ENCODE measurements around the gene VEGFB. TPM values are rescaled to one million over a fixed set of nuclear protein-coding genes. Genes with fewer than 3 reads are reported as not detected.

The VEGFB gene
- total RNA-seq, 2 donors from 2014 or later = 81.8 to 107 TPM

DNA sequence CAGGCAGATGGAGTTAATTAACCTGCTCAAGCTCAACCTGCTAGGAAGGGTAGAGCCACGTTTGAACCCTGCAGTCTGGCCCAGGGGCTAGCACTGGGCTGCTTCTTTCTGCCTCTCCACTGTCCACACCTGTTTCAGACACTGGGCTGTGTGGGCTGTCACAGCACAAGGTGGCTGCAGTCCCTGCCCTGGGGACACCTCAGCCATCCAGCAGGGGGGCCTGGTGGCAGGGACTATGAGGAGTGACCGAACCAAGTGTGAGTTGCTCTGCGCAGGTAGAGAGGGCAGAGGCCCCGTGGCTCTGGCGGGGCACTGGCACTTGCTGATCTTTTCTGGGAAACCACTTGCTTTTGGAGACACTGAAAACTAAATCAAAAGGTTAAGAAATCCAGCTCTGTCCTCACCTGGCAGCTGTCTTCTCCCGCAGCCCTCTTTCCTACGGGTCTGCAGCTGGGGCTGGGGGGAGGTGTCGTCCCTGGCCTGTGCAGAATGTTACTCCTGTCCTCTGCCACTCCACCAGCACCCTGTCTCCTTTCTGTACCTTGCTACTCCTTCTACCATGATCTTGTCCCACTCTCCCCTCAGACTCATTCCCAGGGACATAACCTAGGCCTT lies 44.3 kb downstream of the VEGFB start:
- TF ChIP-seq, protein P1, sequence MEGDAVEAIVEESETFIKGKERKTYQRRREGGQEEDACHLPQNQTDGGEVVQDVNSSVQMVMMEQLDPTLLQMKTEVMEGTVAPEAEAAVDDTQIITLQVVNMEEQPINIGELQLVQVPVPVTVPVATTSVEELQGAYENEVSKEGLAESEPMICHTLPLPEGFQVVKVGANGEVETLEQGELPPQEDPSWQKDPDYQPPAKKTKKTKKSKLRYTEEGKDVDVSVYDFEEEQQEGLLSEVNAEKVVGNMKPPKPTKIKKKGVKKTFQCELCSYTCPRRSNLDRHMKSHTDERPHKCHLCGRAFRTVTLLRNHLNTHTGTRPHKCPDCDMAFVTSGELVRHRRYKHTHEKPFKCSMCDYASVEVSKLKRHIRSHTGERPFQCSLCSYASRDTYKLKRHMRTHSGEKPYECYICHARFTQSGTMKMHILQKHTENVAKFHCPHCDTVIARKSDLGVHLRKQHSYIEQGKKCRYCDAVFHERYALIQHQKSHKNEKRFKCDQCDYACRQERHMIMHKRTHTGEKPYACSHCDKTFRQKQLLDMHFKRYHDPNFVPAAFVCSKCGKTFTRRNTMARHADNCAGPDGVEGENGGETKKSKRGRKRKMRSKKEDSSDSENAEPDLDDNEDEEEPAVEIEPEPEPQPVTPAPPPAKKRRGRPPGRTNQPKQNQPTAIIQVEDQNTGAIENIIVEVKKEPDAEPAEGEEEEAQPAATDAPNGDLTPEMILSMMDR (IDR thresholded peaks at IDR 0.05) = no peak
- DNase-seq (ENCODE audit: low spot score) (no peak), ATAC-seq (ENCODE audit: insufficient number of reproducible peaks, low FRiP score, low read depth) (no peak)
- Histone ChIP-seq H3K4me1 (ENCODE audit: control insufficient read depth in 1 of 2, low read depth in 2 of 2) (peaks cover 9 to 10% of the 10 kb centered on the region in 2 donors), H3K27me3 (replicated peaks; ENCODE audit: insufficient read depth) (no peaks in the 10 kb centered on the region), H3K36me3 (peaks cover 31% of the 10 kb centered on the region), H3K4me3 (no peak overlapping the region), H3K9me3 (no peaks in the 10 kb centered on the region), H3K27ac (no peak overlapping the region)

- Histone ChIP-seq H3K27me3 (replicated peaks; ENCODE audit: insufficient read depth) (no peaks in the 10 kb centered on the region), H3K9me3 (no peaks in the 10 kb centered on the region), H3K27ac (no peak overlapping the region), H3K4me1 (ENCODE audit: control insufficient read depth in 1 of 2, low read depth in 2 of 2) (peaks cover 18 to 29% of the 10 kb centered on the region in 2 donors), H3K36me3 (peaks cover 20% of the 10 kb centered on the region), H3K4me3 (no peak overlapping the region)
- ATAC-seq (ENCODE audit: insufficient number of reproducible peaks, low FRiP score, low read depth) = no peak
- DNase-seq (ENCODE audit: low spot score) = no peak
- TF ChIP-seq, protein P1 (IDR thresholded peaks at IDR 0.05) = no peak
Observed at GRCh38 chr11:64281957-64282770, 47.8 kb downstream of the VEGFB start.

- TF ChIP-seq, protein P1 (IDR thresholded peaks at IDR 0.05) = no peak
- peak overlapping the region; percentile 92 for H3K4me3 ChIP-seq
- peaks cover 18 to 32% of the 10 kb centered on the region in 2 donors for H3K4me1 ChIP-seq (ENCODE audit: control insufficient read depth in 1 of 2, low read depth in 2 of 2)
- peaks cover 15% of the 10 kb centered on the region for H3K36me3 ChIP-seq
- H3K27me3 ChIP-seq (replicated peaks; ENCODE audit: insufficient read depth) = no peaks in the 10 kb centered on the region
- H3K9me3 ChIP-seq = no peaks in the 10 kb centered on the region
- ATAC-seq (ENCODE audit: insufficient number of reproducible peaks, low FRiP score, low read depth) (no peak), DNase-seq (ENCODE audit: low spot score) (no peak)
- H3K27ac ChIP-seq = no peak overlapping the region
Observed at GRCh38 chr11:64283092-64283491, 48.7 kb downstream of the VEGFB start.

DNA sequence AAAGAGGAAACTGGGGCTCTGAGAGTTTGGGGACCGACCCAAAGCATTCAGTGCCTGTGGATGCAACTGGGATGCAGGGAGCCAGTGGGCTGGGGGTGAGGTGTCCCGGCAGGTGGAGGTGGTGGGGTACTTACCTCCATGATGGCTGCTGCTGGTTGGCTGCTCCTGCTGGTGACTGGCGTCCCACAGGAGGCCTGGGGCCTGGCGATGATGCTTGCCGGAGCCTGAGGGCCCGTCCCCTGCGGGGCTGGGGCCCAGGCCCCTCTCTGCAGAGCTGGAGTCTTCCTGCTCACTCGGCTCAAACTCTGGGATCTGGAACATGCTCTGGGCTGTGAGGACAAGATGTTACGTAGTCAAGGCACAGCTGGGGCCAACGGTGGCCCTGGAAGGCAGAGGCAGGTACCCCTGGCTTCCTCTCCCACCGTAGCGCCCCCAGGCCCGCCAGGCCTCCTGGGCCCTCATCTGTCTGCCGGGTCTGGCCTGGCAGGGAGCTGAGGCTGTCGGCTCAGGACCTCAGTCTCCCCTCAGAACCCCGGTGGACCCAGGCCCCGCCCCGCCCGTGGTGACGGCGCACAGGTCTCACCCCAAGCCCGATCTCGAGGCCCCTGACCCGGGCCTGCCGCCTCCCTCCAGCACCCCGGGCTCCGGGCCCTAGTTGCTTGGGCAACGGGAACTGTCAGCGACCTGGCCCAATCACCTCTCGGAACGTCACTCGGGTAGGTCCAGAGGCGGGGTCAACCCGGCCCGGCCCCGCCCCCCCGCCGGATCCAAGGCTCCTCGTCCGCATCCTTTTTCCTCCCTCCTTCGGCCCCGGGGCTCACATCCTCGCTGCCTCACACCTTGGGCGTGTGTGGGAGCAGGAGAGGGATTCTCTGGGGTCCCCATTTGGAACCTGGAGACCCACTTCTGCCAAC lies 49.9 kb downstream of the VEGFB start, which contains the start of gene BAD:
Gene BAD, minus strand, starts transcription at position 618 of the 914 bp plus-strand sequence. Its CDS starts 297 bp downstream, at position 321.
- H3K36me3 ChIP-seq = peaks cover 6% of the 10 kb centered on the region
- no peaks in the 10 kb centered on the region for H3K27me3 ChIP-seq (replicated peaks; ENCODE audit: insufficient read depth)
- peak within 1 kb of the TSS; percentile 92 for H3K4me3 ChIP-seq
- peak within 1 kb of the TSS; percentile 91 to 94 for H3K27ac ChIP-seq
- H3K9me3 ChIP-seq = no peaks in the 10 kb centered on the region
- DNase-seq (ENCODE audit: low spot score) = peak; percentile 84
- TF ChIP-seq, protein P1 (IDR thresholded peaks at IDR 0.05) = no peak
- peak; percentile 75 for ATAC-seq (ENCODE audit: insufficient number of reproducible peaks, low FRiP score, low read depth)
- peaks cover 18 to 32% of the 10 kb centered on the region in 2 donors for H3K4me1 ChIP-seq (ENCODE audit: control insufficient read depth in 1 of 2, low read depth in 2 of 2)
